HUES64 (cell line): ENCODE measurements around the gene NT5C2.

Experiments used
- H3K27ac ChIP-seq: 2 replicates; pipeline ENCODE4 v1.7.0; 2013; ENCODE audit warnings: low read depth, low read length, inconsistent platforms
- H3K27me3 ChIP-seq: 2 replicates; pipeline ENCODE4 v1.6.1; 2013; ENCODE audit warnings: mild to moderate bottlenecking, low read length; ENCODE audit not compliant: insufficient read depth
- H3K36me3 ChIP-seq: 2 replicates; pipeline ENCODE4 v1.6.1; 2013; ENCODE audit warnings: mild to moderate bottlenecking, low read length; ENCODE audit not compliant: insufficient read depth
- H3K4me1 ChIP-seq: 2 replicates; pipeline ENCODE4 v1.6.1; 2013; ENCODE audit warnings: mild to moderate bottlenecking, low read length, moderate library complexity; ENCODE audit not compliant: insufficient read depth
- H3K4me3 ChIP-seq: 2 replicates; pipeline ENCODE4 v1.5.1; 2013; ENCODE audit warnings: mild to moderate bottlenecking, low read length, moderate library complexity
- H3K9ac ChIP-seq: 2 replicates; pipeline ENCODE4 v1.6.1; 2013; ENCODE audit warnings: mild to moderate bottlenecking, low read depth, low read length
- H3K9me3 ChIP-seq: 2 replicates; pipeline ENCODE4 v1.6.1; 2013; ENCODE audit warnings: low read depth, low read length; ENCODE audit not compliant: insufficient read depth
- WGBS: fragments of 150-250, 120-280 bp; methylation state at CpG from one replicate; pipeline ENCODE4 v1.1.7; 2013; ENCODE audit warnings: missing lambda C conversion rate; 5-methylcytosine and 5-hydroxymethylcytosine counted together

The NT5C2 gene

GRCh38 chr10:103104721-103105120 lies 88.4 kb downstream of the NT5C2 start:
- Histone ChIP-seq H3K9ac (no peak overlapping the region), H3K4me3 (no peak overlapping the region), H3K27me3 (no peaks in the 10 kb centered on the region), H3K27ac (no peak overlapping the region), H3K36me3 (peaks cover 53% of the 10 kb centered on the region), H3K4me1 (peaks cover 6% of the 10 kb centered on the region; the same call in 1 of the 2 replicates), H3K9me3 (no peaks in the 10 kb centered on the region)
- 100% methylated on average over 1 of the region's 2 CpGs for WGBS

GRCh38 chr10:103103989-103104388 lies 89.1 kb downstream of the NT5C2 start:
- no peaks in the 10 kb centered on the region for H3K9me3 ChIP-seq
- 96% methylated on average over 1 of the region's 2 CpGs for WGBS
- no peaks in the 10 kb centered on the region for H3K27me3 ChIP-seq
- H3K36me3 ChIP-seq = peaks cover 60% of the 10 kb centered on the region
- no peak overlapping the region for H3K9ac ChIP-seq
- H3K4me3 ChIP-seq = no peak overlapping the region
- H3K27ac ChIP-seq = no peak overlapping the region
- H3K4me1 ChIP-seq = peaks cover 6% of the 10 kb centered on the region; the same call in 1 of the 2 replicates

- Histone ChIP-seq H3K9me3 (no peaks in the 10 kb centered on the region), H3K9ac (no peak overlapping the region), H3K4me3 (no peak overlapping the region), H3K27me3 (no peaks in the 10 kb centered on the region), H3K36me3 (peaks cover 78% of the 10 kb centered on the region), H3K4me1 (peaks cover 6% of the 10 kb centered on the region; the same call in 1 of the 2 replicates), H3K27ac (no peak overlapping the region)
- 89% methylated on average over 3 of the region's 3 CpGs for WGBS
Observed at GRCh38 chr10:103102195-103102594, 90.9 kb downstream of the NT5C2 start.

- Histone ChIP-seq H3K27me3 (no peaks in the 10 kb centered on the region), H3K9ac (no peak overlapping the region), H3K4me1 (peaks cover 6% of the 10 kb centered on the region; the same call in 1 of the 2 replicates), H3K4me3 (no peak overlapping the region), H3K36me3 (peaks cover 90% of the 10 kb centered on the region), H3K27ac (no peak overlapping the region), H3K9me3 (no peaks in the 10 kb centered on the region)
- WGBS = 84% methylated on average over 2 of the region's 2 CpGs
Observed at GRCh38 chr10:103100620-103101019, 92.5 kb downstream of the NT5C2 start.

GRCh38 chr10:103098240-103098639 lies 94.8 kb downstream of the NT5C2 start:
- H3K4me3 ChIP-seq = no peak overlapping the region
- no peaks in the 10 kb centered on the region for H3K27me3 ChIP-seq
- no peaks in the 10 kb centered on the region for H3K9me3 ChIP-seq
- H3K4me1 ChIP-seq = peaks cover 6% of the 10 kb centered on the region; the same call in 1 of the 2 replicates
- no peak overlapping the region for H3K27ac ChIP-seq
- peaks cover 93% of the 10 kb centered on the region for H3K36me3 ChIP-seq
- H3K9ac ChIP-seq = no peak overlapping the region

GRCh38 chr10:103096130-103096529 lies 96.9 kb downstream of the NT5C2 start:
- no peak overlapping the region for H3K27ac ChIP-seq

GRCh38 chr10:103095005-103095404 lies 98.1 kb downstream of the NT5C2 start:
- peaks cover 94% of the 10 kb centered on the region for H3K36me3 ChIP-seq
- H3K4me1 ChIP-seq = no peaks in the 10 kb centered on the region
- no peak overlapping the region for H3K9ac ChIP-seq
- no peak overlapping the region for H3K4me3 ChIP-seq
- no peaks in the 10 kb centered on the region for H3K9me3 ChIP-seq
- no peaks in the 10 kb centered on the region for H3K27me3 ChIP-seq
- H3K27ac ChIP-seq = no peak overlapping the region

More at GRCh38 chr10:103096130-103096529, 96.9 kb downstream of the NT5C2 start:
- Histone ChIP-seq H3K27me3 (no peaks in the 10 kb centered on the region), H3K4me1 (no peaks in the 10 kb centered on the region), H3K4me3 (no peak overlapping the region), H3K9ac (no peak overlapping the region), H3K36me3 (peaks cover 94% of the 10 kb centered on the region), H3K9me3 (no peaks in the 10 kb centered on the region)
- WGBS = 98% methylated on average over 3 of the region's 3 CpGs

- WGBS = 95% methylated on average over 7 of the region's 7 CpGs
- Histone ChIP-seq H3K27ac (no peak overlapping the region), H3K36me3 (peaks cover 92% of the 10 kb centered on the region), H3K9me3 (no peaks in the 10 kb centered on the region), H3K9ac (no peak overlapping the region), H3K4me3 (no peak overlapping the region), H3K4me1 (no peaks in the 10 kb centered on the region), H3K27me3 (no peaks in the 10 kb centered on the region)
Observed at GRCh38 chr10:103090911-103091310, 102.2 kb downstream of the NT5C2 start.

- Histone ChIP-seq H3K9ac (no peak overlapping the region), H3K9me3 (no peaks in the 10 kb centered on the region), H3K36me3 (peaks cover 89% of the 10 kb centered on the region), H3K4me1 (no peaks in the 10 kb centered on the region), H3K27ac (no peak overlapping the region), H3K27me3 (no peaks in the 10 kb centered on the region), H3K4me3 (no peak overlapping the region)
- 94% methylated on average over 9 of the region's 10 CpGs for WGBS
Observed at GRCh38 chr10:103089493-103089892, 103.6 kb downstream of the NT5C2 start.

GRCh38 chr10:103086799-103087198 lies 106.3 kb downstream of the NT5C2 start:
- Histone ChIP-seq H3K27ac (no peak overlapping the region), H3K4me3 (no peak overlapping the region), H3K4me1 (no peaks in the 10 kb centered on the region), H3K9me3 (no peaks in the 10 kb centered on the region), H3K9ac (no peak overlapping the region), H3K27me3 (no peaks in the 10 kb centered on the region), H3K36me3 (peaks cover 75% of the 10 kb centered on the region)
- WGBS = no CpG with 5 or more reads among the region's 2 CpGs

- no peaks in the 10 kb centered on the region for H3K9me3 ChIP-seq
- peaks cover 70% of the 10 kb centered on the region for H3K36me3 ChIP-seq
- H3K9ac ChIP-seq = no peak overlapping the region
- H3K27ac ChIP-seq = no peak overlapping the region
- H3K4me1 ChIP-seq = no peaks in the 10 kb centered on the region
- 100% methylated on average over 2 of the region's 2 CpGs for WGBS
- no peak overlapping the region for H3K4me3 ChIP-seq
- no peaks in the 10 kb centered on the region for H3K27me3 ChIP-seq
Observed at GRCh38 chr10:103086261-103086660, 106.8 kb downstream of the NT5C2 start.

- Histone ChIP-seq H3K9me3 (no peaks in the 10 kb centered on the region), H3K36me3 (peaks cover 47% of the 10 kb centered on the region), H3K4me3 (no peak overlapping the region), H3K4me1 (no peaks in the 10 kb centered on the region), H3K27ac (no peak overlapping the region), H3K27me3 (no peaks in the 10 kb centered on the region), H3K9ac (no peak overlapping the region)
- 93% methylated on average over 5 of the region's 5 CpGs for WGBS
Observed at GRCh38 chr10:103083977-103084320, 109.1 kb downstream of the NT5C2 start.
